ENCODE measurements around the gene KDM2A. TPM values are rescaled to one million over a fixed set of nuclear protein-coding genes. Genes with fewer than 3 reads are reported as not detected.
"Not testable (repeated sequence)": the region's sequence is repeated elsewhere in the genome, so short reads cannot be mapped to it uniquely, and the experiment has no call there.

Gene KDM2A
- total RNA-seq, 3 donors from 2014 or later (not counting 1 experiment from before 2014, with no cell fraction given), result 268 to 312 (median 283) TPM

- no peak for DNase-seq
- H3K36me3 ChIP-seq (ENCODE audit: control insufficient read depth, insufficient read depth, low read length), result peaks cover 11% of the 10 kb centered on the region
- Mint-ChIP-seq H3K4me1 (peaks cover 12 to 17% of the 10 kb centered on the region in 2 donors), H3K27me3 (ENCODE audit: low read depth in 2 of 2) (no peaks in the 10 kb centered on the region), H3K27ac (peak overlapping the region; percentile 24 to 46), H3K9me3 (no peaks in the 10 kb centered on the region), H3K4me3 (no peak overlapping the region), H3K36me3 (no peaks in the 10 kb centered on the region)
- H3K27me3 ChIP-seq (ENCODE audit: control insufficient read depth, insufficient read depth, low read length), result no peaks in the 10 kb centered on the region
- no peak for TF ChIP-seq CTCF (IDR thresholded peaks at IDR 0.05)
- no peak overlapping the region for H3K27ac ChIP-seq (ENCODE audit: low read length)
- no peaks in the 10 kb centered on the region for H3K4me1 ChIP-seq (ENCODE audit: control insufficient read depth, insufficient read depth, low read length)
- H3K9me3 ChIP-seq (ENCODE audit: control insufficient read depth, insufficient read depth, low read length), result no peaks in the 10 kb centered on the region
- H3K4me3 ChIP-seq (ENCODE audit: low read length), result no peak overlapping the region
- intact Hi-C loops (cut with micrococcal nuclease), result no loop called here
- no peak for ATAC-seq
Observed at GRCh38 chr11:67199751-67200150, 80.7 kb downstream of the KDM2A start.

GRCh38 chr11:67202028-67202427, 83.0 kb downstream of the KDM2A start:
- WGBS (ENCODE audit: insufficient coverage), result 96% methylated on average over 3 of the region's 3 CpGs
- DNase-seq (no peak), ATAC-seq (no peak)
- H3K27me3 Mint-ChIP-seq (ENCODE audit: low read depth in 2 of 2), result no peaks in the 10 kb centered on the region
- no peaks in the 10 kb centered on the region for H3K9me3 Mint-ChIP-seq
- no peak for TF ChIP-seq CTCF (IDR thresholded peaks at IDR 0.05)
- H3K4me3 Mint-ChIP-seq, result no peak overlapping the region
- no peaks in the 10 kb centered on the region for H3K4me1 ChIP-seq (ENCODE audit: control insufficient read depth, insufficient read depth, low read length)
- no peaks in the 10 kb centered on the region for H3K27me3 ChIP-seq (ENCODE audit: control insufficient read depth, insufficient read depth, low read length)
- H3K4me3 ChIP-seq (ENCODE audit: low read length), result no peak overlapping the region
- no peaks in the 10 kb centered on the region for H3K9me3 ChIP-seq (ENCODE audit: control insufficient read depth, insufficient read depth, low read length)
- peaks cover 11% of the 10 kb centered on the region for H3K36me3 ChIP-seq (ENCODE audit: control insufficient read depth, insufficient read depth, low read length)
- no peak overlapping the region for H3K27ac ChIP-seq (ENCODE audit: low read length)
- no peak overlapping the region for H3K27ac Mint-ChIP-seq
- H3K36me3 Mint-ChIP-seq, result no peaks in the 10 kb centered on the region
- intact Hi-C loops (cut with micrococcal nuclease), result no loop called here
- peaks cover 9 to 10% of the 10 kb centered on the region in 2 donors for H3K4me1 Mint-ChIP-seq

GRCh38 chr11:67204822-67205221, 85.8 kb downstream of the KDM2A start:
- no peaks in the 10 kb centered on the region for H3K4me1 ChIP-seq (ENCODE audit: control insufficient read depth, insufficient read depth, low read length)
- no peak overlapping the region for H3K27ac ChIP-seq (ENCODE audit: low read length)
- H3K9me3 Mint-ChIP-seq, result no peaks in the 10 kb centered on the region
- TF ChIP-seq CTCF (IDR thresholded peaks at IDR 0.05), result no peak
- H3K4me3 Mint-ChIP-seq, result no peak overlapping the region
- no peaks in the 10 kb centered on the region for H3K4me1 Mint-ChIP-seq
- no peaks in the 10 kb centered on the region for H3K27me3 ChIP-seq (ENCODE audit: control insufficient read depth, insufficient read depth, low read length)
- intact Hi-C loops (cut with micrococcal nuclease), result no loop called here
- no peak for ATAC-seq
- H3K27me3 Mint-ChIP-seq (ENCODE audit: low read depth in 2 of 2), result no peaks in the 10 kb centered on the region
- no peaks in the 10 kb centered on the region for H3K9me3 ChIP-seq (ENCODE audit: control insufficient read depth, insufficient read depth, low read length)
- no peak for DNase-seq
- no peak overlapping the region for H3K4me3 ChIP-seq (ENCODE audit: low read length)
- H3K27ac Mint-ChIP-seq, result no peak overlapping the region
- no peaks in the 10 kb centered on the region for H3K36me3 Mint-ChIP-seq
- H3K36me3 ChIP-seq (ENCODE audit: control insufficient read depth, insufficient read depth, low read length), result peaks cover 20% of the 10 kb centered on the region
- WGBS (ENCODE audit: insufficient coverage), result no CpG with 5 or more reads among the region's 3 CpGs

- H3K4me3 ChIP-seq (ENCODE audit: low read length); H3K27ac Mint-ChIP-seq; ATAC-seq; H3K27me3 ChIP-seq (ENCODE audit: control insufficient read depth, insufficient read depth, low read length); H3K27me3 Mint-ChIP-seq (ENCODE audit: low read depth in 2 of 2); H3K9me3 Mint-ChIP-seq; H3K36me3 Mint-ChIP-seq; H3K9me3 ChIP-seq (ENCODE audit: control insufficient read depth, insufficient read depth, low read length); intact Hi-C loops (cut with micrococcal nuclease); DNase-seq; H3K27ac ChIP-seq (ENCODE audit: low read length); H3K4me1 ChIP-seq (ENCODE audit: control insufficient read depth, insufficient read depth, low read length); H3K4me3 Mint-ChIP-seq: not testable (repeated sequence)
- H3K4me1 Mint-ChIP-seq, result peaks cover 6 to 14% of the 10 kb centered on the region in 2 donors
- peaks cover 34% of the 10 kb centered on the region for H3K36me3 ChIP-seq (ENCODE audit: control insufficient read depth, insufficient read depth, low read length)
- 100% methylated on average over 4 of the region's 6 CpGs for WGBS (ENCODE audit: insufficient coverage)
Observed at GRCh38 chr11:67209222-67209621, 90.2 kb downstream of the KDM2A start.

Data from natural killer cell (primary cell).